GM06990 (cell line): ENCODE measurements around the gene ZFYVE28.

Experiments
- DNase-seq: peaks from one replicate; pipeline ENCODE4 v3.0.0-alpha.2; 2011; ENCODE audit not compliant: insufficient read length; ENCODE audit errors: extremely low read depth
- H3K27me3 ChIP-seq: replicated peaks from 2 replicates; pipeline ENCODE4 v1.6.0; 2011; ENCODE audit warnings: low read length; ENCODE audit not compliant: control insufficient read depth, insufficient read depth
- H3K36me3 ChIP-seq: 2 replicates; pipeline ENCODE4 v1.5.1; 2011; ENCODE audit warnings: low read length; ENCODE audit not compliant: control insufficient read depth, insufficient read depth
- H3K4me3 ChIP-seq: replicated peaks from 2 replicates; pipeline ENCODE4 v1.5.1; 2011; ENCODE audit warnings: low read depth, mild to moderate bottlenecking, control low read depth, low read length
- TF ChIP-seq, protein P1 (sequence below): IDR thresholded peaks from 2 replicates; pipeline ENCODE4 v1.5.1; 2011; ENCODE audit warnings: low read length, control low read depth, mild to moderate bottlenecking, inconsistent platforms; ENCODE audit not compliant: insufficient read depth, poor library complexity, severe bottlenecking

The ZFYVE28 gene

GRCh38 chr4:2247128-2248043 lies 171.1 kb downstream of the ZFYVE28 start:
- Histone ChIP-seq H3K27me3 (no peaks in the 10 kb centered on the region), H3K4me3 (no peak overlapping the region), H3K36me3 (peaks cover 16% of the 10 kb centered on the region)
- TF ChIP-seq, protein P1, sequence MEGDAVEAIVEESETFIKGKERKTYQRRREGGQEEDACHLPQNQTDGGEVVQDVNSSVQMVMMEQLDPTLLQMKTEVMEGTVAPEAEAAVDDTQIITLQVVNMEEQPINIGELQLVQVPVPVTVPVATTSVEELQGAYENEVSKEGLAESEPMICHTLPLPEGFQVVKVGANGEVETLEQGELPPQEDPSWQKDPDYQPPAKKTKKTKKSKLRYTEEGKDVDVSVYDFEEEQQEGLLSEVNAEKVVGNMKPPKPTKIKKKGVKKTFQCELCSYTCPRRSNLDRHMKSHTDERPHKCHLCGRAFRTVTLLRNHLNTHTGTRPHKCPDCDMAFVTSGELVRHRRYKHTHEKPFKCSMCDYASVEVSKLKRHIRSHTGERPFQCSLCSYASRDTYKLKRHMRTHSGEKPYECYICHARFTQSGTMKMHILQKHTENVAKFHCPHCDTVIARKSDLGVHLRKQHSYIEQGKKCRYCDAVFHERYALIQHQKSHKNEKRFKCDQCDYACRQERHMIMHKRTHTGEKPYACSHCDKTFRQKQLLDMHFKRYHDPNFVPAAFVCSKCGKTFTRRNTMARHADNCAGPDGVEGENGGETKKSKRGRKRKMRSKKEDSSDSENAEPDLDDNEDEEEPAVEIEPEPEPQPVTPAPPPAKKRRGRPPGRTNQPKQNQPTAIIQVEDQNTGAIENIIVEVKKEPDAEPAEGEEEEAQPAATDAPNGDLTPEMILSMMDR: no peak
- peak; percentile 12 for DNase-seq

DNA sequence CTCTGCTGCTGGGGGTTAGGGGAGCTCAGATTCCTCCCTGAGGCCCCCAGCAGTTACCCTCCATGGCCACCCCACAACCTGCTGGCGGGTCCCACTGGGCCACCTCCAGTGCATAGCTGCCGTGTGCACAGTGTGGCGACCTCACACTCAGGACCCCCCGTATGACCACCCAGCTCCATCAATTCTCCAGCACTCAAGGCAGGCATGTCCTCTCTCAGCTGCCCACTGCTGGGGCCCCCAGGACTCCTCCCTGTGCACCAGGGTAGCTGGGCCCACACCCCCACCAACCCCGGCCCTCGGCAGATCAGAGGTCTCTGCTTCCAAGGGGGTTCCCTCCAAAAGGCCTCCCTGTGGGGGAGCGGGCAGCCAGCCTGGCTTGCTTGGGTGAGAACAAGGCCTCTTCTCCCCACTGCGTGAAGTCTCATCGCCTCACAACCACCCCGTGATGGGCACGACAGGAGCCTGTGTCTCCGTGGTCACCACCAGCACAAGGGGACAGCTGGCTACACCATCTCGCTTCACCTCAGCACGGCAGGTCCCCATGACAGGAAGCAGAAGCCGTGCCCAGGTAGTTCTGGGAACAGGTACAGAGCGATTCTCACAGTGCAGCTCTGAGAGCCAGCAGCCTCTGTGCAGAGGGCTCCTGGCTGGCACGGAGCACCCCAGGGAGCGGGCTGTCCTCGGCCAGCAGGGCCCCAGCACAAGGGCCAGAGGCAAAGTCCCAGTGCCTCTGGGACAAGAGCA lies 171.9 kb downstream of the ZFYVE28 start:
- DNase-seq: peak; percentile 1
- Histone ChIP-seq H3K36me3 (peaks cover 11% of the 10 kb centered on the region), H3K4me3 (no peak overlapping the region), H3K27me3 (no peaks in the 10 kb centered on the region)
- TF ChIP-seq, protein P1: no peak

- TF ChIP-seq, protein P1: no peak
- peaks cover 11% of the 10 kb centered on the region for H3K36me3 ChIP-seq
- no peaks in the 10 kb centered on the region for H3K27me3 ChIP-seq
- H3K4me3 ChIP-seq: no peak overlapping the region
- no peak for DNase-seq
Observed at GRCh38 chr4:2245787-2246275, 172.6 kb downstream of the ZFYVE28 start.

GRCh38 chr4:2245057-2245786 lies 173.2 kb downstream of the ZFYVE28 start:
- TF ChIP-seq, protein P1: no peak
- Histone ChIP-seq H3K27me3 (no peaks in the 10 kb centered on the region), H3K36me3 (peaks cover 9% of the 10 kb centered on the region), H3K4me3 (no peak overlapping the region)
- DNase-seq: no peak

GRCh38 chr4:2243681-2244380 lies 174.6 kb downstream of the ZFYVE28 start:
- no peak overlapping the region for H3K4me3 ChIP-seq
- H3K27me3 ChIP-seq: no peaks in the 10 kb centered on the region
- TF ChIP-seq, protein P1: no peak
- peaks cover 5% of the 10 kb centered on the region; the same call in 1 of the 2 replicates for H3K36me3 ChIP-seq
- no peak for DNase-seq
